ENCODE measurements around the gene BGN. TPM values are rescaled to one million over a fixed set of nuclear protein-coding genes. Genes with fewer than 3 reads are reported as not detected.

Gene BGN
- total RNA-seq, 1 experiment from 2014 or later: 0.33 TPM

DNA sequence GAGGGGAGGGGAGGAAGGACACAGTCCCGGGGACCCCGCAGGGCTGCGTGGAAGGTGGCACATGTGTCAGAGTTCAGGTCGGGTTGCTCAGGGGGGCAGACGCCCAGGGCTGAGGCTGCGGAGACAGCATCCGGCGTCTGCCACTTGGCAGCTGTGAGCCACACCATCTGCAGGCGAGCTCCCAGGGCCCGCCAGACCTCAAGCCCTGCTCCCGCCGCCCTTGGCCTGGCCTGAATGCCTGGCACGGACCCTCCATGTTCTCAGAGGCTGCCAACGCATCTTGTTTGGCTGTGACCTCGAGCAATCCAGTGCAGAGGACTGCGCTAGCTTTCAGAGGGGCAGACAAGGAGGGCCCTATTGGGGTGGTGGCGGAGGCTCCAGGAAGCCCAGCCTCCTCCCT is 5.1 kb downstream of the BGN start:
- H3F3A ChIP-seq (ENCODE audit: insufficient read depth, low read depth): 0 out of 2 replicates have a peak, but pooled peaks cover 3% of the 10 kb centered on the region
- no peak overlapping the region for H2AFZ ChIP-seq
- H3K27me3 ChIP-seq (ENCODE audit: insufficient read depth, low read depth): peaks cover 42% of the 10 kb centered on the region
- no peaks in the 10 kb centered on the region for H3K4me1 ChIP-seq (replicated peaks; ENCODE audit: insufficient read depth)
- no TSS peak for BruUV-seq (replicated peaks)
- DNase-seq: no peak
- POLR2A ChIA-PET (ENCODE audit: unreplicated experiment): no interaction called here
- H3K9me2 ChIP-seq (ENCODE audit: insufficient read depth): no peaks in the 10 kb centered on the region
- TF ChIP-seq EZH2 (IDR thresholded peaks at IDR 0.05; ENCODE audit: low read depth): no peak
- TF ChIP-seq, protein P1, sequence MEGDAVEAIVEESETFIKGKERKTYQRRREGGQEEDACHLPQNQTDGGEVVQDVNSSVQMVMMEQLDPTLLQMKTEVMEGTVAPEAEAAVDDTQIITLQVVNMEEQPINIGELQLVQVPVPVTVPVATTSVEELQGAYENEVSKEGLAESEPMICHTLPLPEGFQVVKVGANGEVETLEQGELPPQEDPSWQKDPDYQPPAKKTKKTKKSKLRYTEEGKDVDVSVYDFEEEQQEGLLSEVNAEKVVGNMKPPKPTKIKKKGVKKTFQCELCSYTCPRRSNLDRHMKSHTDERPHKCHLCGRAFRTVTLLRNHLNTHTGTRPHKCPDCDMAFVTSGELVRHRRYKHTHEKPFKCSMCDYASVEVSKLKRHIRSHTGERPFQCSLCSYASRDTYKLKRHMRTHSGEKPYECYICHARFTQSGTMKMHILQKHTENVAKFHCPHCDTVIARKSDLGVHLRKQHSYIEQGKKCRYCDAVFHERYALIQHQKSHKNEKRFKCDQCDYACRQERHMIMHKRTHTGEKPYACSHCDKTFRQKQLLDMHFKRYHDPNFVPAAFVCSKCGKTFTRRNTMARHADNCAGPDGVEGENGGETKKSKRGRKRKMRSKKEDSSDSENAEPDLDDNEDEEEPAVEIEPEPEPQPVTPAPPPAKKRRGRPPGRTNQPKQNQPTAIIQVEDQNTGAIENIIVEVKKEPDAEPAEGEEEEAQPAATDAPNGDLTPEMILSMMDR (conservative IDR thresholded peaks at IDR 0.05): no peak
- no peak overlapping the region for H3K4me2 ChIP-seq
- intact Hi-C loops (cut with micrococcal nuclease; ENCODE audit: unreplicated experiment): no loop called here
- no peaks in the 10 kb centered on the region for H3K9me3 ChIP-seq (ENCODE audit: insufficient read depth, low read depth)
- CTCF ChIA-PET: interaction anchor here (0.6 kb wide), 1 partner anchor 158 kb away, joined by 4 read pairs; no protein-coding TSS in a partner anchor
- no peak overlapping the region for H3K4me3 ChIP-seq
- no peaks in the 10 kb centered on the region for H3K36me3 ChIP-seq (ENCODE audit: low read depth)
- H4K20me1 ChIP-seq (ENCODE audit: insufficient read depth): no peaks in the 10 kb centered on the region
- no peak overlapping the region for H3K27ac ChIP-seq
- no peaks in the 10 kb centered on the region for H3K79me2 ChIP-seq (ENCODE audit: low read depth)

DNA sequence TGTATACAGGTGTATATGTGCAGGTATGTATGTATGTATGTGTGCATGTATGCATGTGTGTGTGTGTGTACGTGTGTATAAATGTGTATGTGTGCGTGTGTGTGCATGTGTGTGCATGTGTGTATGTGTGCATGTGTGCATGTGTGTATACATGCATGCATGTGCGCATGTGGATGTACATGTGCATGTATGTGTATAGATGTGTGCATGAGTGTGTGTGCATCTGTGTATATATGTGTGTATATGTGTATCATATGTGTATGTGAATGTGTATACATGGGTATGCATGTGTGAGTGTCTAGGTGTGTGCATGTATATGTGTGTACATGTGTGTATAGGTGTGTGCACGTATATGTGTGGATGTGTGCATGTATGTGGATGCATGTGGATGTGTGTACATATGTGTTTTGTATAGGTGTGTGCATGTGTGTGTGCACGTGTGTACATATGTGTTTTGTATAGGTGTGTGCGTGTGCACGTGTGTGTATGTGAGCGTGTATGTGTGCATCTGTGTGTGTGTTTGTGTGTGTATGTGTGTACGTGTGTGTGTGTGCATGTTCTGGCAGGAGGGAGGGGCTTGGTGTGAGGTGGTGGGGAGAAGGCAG is 6.0 kb downstream of the BGN start:
- DNase-seq: no peak
- no peak for TF ChIP-seq EZH2 (IDR thresholded peaks at IDR 0.05; ENCODE audit: low read depth)
- TF ChIP-seq, protein P1 (conservative IDR thresholded peaks at IDR 0.05): no peak
- Histone ChIP-seq H3K4me3 (no peak overlapping the region), H3K79me2 (ENCODE audit: low read depth) (no peaks in the 10 kb centered on the region), H3K4me1 (replicated peaks; ENCODE audit: insufficient read depth) (no peaks in the 10 kb centered on the region), H3K27me3 (ENCODE audit: insufficient read depth, low read depth) (peaks cover 33% of the 10 kb centered on the region), H3K36me3 (ENCODE audit: low read depth) (no peaks in the 10 kb centered on the region), H3F3A (ENCODE audit: insufficient read depth, low read depth) (0 out of 2 replicates have a peak, but pooled peaks cover 3% of the 10 kb centered on the region), H4K20me1 (ENCODE audit: insufficient read depth) (no peaks in the 10 kb centered on the region), H3K9me2 (ENCODE audit: insufficient read depth) (no peaks in the 10 kb centered on the region), H3K9me3 (ENCODE audit: insufficient read depth, low read depth) (no peaks in the 10 kb centered on the region), H3K4me2 (no peak overlapping the region), H3K27ac (no peak overlapping the region), H2AFZ (no peak overlapping the region)
- ChIA-PET CTCF (no interaction called here), POLR2A (ENCODE audit: unreplicated experiment) (no interaction called here)
- no TSS peak for BruUV-seq (replicated peaks)
- intact Hi-C loops (cut with micrococcal nuclease; ENCODE audit: unreplicated experiment): no loop called here

DNA sequence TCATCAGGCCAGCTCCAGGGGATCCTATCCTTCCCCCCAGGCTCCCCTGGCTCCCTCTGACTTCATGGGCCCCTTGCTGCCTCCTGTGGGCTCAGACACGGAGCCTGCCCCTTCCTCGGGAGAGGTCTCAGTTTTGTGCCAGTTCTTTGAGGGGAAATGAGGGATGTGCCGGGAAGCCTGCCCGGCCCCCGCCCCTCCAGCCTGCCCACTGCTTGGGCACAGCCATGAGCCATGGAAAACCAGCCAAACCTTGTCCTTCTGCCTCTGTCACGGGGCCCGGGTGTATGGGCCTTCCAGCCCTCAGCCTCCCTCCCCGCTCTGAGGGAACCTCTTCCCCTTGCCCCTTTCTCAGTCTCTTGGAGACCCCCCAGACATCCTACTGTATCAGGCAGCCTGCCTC is 6.8 kb downstream of the BGN start:
- no TSS peak for BruUV-seq (replicated peaks)
- Histone ChIP-seq H3K9me3 (ENCODE audit: insufficient read depth, low read depth) (no peaks in the 10 kb centered on the region), H3F3A (ENCODE audit: insufficient read depth, low read depth) (0 out of 2 replicates have a peak, but pooled peaks cover 3% of the 10 kb centered on the region), H3K4me3 (no peak overlapping the region), H3K9me2 (ENCODE audit: insufficient read depth) (no peaks in the 10 kb centered on the region), H2AFZ (no peak overlapping the region), H3K27ac (no peak overlapping the region), H3K4me1 (replicated peaks; ENCODE audit: insufficient read depth) (no peaks in the 10 kb centered on the region), H3K27me3 (ENCODE audit: insufficient read depth, low read depth) (peaks cover 33% of the 10 kb centered on the region; the same call in 1 of the 2 replicates), H3K79me2 (ENCODE audit: low read depth) (no peaks in the 10 kb centered on the region), H3K4me2 (no peak overlapping the region), H4K20me1 (ENCODE audit: insufficient read depth) (no peaks in the 10 kb centered on the region), H3K36me3 (ENCODE audit: low read depth) (no peaks in the 10 kb centered on the region)
- TF ChIP-seq, protein P1 (conservative IDR thresholded peaks at IDR 0.05): no peak
- no peak for TF ChIP-seq EZH2 (IDR thresholded peaks at IDR 0.05; ENCODE audit: low read depth)
- POLR2A ChIA-PET (ENCODE audit: unreplicated experiment): no interaction called here
- CTCF ChIA-PET: no interaction called here
- no peak for DNase-seq
- intact Hi-C loops (cut with micrococcal nuclease; ENCODE audit: unreplicated experiment): no loop called here
